Measurements from ENCODE around the gene CFAP92.

DNA sequence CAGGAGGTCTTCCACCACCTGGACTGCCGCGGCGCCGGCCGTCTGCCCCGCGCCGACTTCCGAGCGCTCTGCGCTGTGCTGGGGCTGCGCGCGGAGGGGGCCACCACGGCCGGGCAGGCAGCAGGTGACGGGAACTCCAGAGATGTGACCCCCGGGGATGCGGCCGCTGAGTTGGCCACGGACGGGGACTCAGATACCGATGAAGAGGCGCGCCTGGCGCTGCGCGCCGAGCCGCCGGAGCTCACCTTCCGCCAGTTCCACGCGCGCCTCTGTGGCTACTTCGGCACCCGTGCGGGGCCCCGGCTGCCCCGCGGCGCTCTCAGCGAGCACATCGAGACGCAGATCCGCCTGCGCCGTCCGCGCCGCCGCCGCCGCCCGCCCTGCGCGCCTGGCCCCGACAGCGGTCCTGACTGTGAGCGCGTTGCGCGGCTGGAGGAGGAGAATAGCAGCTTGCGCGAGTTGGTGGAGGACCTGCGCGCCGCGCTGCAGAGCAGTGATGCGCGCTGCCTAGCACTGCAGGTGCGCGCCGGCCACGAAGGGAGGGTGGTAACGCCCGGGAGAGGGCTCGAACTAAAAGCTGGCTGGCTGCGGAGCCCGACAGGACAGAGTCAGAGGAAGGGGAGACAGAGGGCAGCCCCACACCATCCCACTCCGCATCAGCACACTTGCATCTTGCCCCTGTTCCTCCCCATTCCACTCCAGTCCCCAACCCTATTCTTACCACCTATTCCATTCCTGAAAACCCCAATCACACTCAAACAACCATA lies 8.1 kb upstream of the CFAP92 start:
- TF ChIP-seq, protein P1, sequence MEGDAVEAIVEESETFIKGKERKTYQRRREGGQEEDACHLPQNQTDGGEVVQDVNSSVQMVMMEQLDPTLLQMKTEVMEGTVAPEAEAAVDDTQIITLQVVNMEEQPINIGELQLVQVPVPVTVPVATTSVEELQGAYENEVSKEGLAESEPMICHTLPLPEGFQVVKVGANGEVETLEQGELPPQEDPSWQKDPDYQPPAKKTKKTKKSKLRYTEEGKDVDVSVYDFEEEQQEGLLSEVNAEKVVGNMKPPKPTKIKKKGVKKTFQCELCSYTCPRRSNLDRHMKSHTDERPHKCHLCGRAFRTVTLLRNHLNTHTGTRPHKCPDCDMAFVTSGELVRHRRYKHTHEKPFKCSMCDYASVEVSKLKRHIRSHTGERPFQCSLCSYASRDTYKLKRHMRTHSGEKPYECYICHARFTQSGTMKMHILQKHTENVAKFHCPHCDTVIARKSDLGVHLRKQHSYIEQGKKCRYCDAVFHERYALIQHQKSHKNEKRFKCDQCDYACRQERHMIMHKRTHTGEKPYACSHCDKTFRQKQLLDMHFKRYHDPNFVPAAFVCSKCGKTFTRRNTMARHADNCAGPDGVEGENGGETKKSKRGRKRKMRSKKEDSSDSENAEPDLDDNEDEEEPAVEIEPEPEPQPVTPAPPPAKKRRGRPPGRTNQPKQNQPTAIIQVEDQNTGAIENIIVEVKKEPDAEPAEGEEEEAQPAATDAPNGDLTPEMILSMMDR (IDR thresholded peaks at IDR 0.05), result no peak
- TF ChIP-seq POLR2A (IDR thresholded peaks at IDR 0.05), result no peak

All from testis (tissue), 2 donors.